Measurements from ENCODE around the gene LRP1B. TPM values are rescaled to one million over a fixed set of nuclear protein-coding genes. Genes with fewer than 3 reads are reported as not detected.

Gene LRP1B
- polyA plus RNA-seq, 1 of the 3 experiments (the other 2 are of a cell fraction): 0.28 TPM

DNA sequence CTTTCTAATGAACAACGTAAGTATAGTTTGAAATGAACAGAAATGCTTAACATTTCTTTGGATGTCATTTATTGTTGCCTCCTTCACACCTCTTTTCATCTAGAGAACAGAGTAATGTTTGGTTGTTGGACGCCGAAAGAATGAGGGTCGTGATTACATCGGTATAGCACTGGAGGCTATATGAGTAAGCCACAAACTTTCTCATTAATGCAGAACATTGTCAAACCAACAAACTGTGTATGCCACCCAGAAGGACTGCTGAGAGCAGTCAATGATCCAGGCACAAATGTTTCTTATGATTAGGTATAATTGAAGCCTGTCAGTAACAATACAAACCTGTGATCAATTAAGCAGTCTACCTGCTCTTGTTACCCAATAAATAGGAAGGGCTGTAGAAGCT is 1855.9 kb downstream of the LRP1B start:
- WGBS (ENCODE audit: low lambda C conversion rate): 79% methylated on average over 5 of the region's 5 CpGs
- no peak overlapping the region for H3K4me2 ChIP-seq
- no peaks in the 10 kb centered on the region for H3K79me2 ChIP-seq (ENCODE audit: insufficient read depth)
- no peaks in the 10 kb centered on the region for H3K36me3 ChIP-seq (replicated peaks in 1 of 2; ENCODE audit: control insufficient read depth in 1 of 2, insufficient read depth in 2 of 2, low read length in 1 of 2)
- H3K4me1 ChIP-seq (ENCODE audit: control insufficient read depth in 1 of 2, insufficient read depth in 2 of 2, low read depth in 1 of 2, low read length in 1 of 2): peaks cover 0 to 2% of the 10 kb centered on the region in 2 experiments; a peak in 2 of 4 replicates
- no peak for TF ChIP-seq SIN3A (IDR thresholded peaks at IDR 0.05; ENCODE audit: borderline replicate concordance, low read depth, low read length)
- TF ChIP-seq FOXJ3 (CRISPR knock-in tag; IDR thresholded peaks at IDR 0.05): no peak
- no peak for TF ChIP-seq CHD2 (IDR thresholded peaks at IDR 0.05; ENCODE audit: low read length, partially characterized antibody)
- TF ChIP-seq MEF2A (IDR thresholded peaks at IDR 0.05; ENCODE audit: borderline replicate concordance, low read depth): no peak
- TF ChIP-seq RFX5 (IDR thresholded peaks at IDR 0.05; ENCODE audit: low read length): no peak
- TF ChIP-seq TCF12 (IDR thresholded peaks at IDR 0.05): no peak
- TF ChIP-seq, protein P1, sequence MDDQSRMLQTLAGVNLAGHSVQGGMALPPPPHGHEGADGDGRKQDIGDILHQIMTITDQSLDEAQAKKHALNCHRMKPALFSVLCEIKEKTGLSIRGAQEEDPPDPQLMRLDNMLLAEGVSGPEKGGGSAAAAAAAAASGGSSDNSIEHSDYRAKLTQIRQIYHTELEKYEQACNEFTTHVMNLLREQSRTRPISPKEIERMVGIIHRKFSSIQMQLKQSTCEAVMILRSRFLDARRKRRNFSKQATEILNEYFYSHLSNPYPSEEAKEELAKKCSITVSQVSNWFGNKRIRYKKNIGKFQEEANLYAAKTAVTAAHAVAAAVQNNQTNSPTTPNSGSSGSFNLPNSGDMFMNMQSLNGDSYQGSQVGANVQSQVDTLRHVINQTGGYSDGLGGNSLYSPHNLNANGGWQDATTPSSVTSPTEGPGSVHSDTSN (IDR thresholded peaks at IDR 0.05): no peak
- TF ChIP-seq ELF1 (IDR thresholded peaks at IDR 0.05): no peak
- TF ChIP-seq FOSL2 (IDR thresholded peaks at IDR 0.05; ENCODE audit: borderline replicate concordance, low read depth): no peak
- no peak for TF ChIP-seq GABPA (IDR thresholded peaks at IDR 0.05; ENCODE audit: low read depth)
- TF ChIP-seq, protein P2, sequence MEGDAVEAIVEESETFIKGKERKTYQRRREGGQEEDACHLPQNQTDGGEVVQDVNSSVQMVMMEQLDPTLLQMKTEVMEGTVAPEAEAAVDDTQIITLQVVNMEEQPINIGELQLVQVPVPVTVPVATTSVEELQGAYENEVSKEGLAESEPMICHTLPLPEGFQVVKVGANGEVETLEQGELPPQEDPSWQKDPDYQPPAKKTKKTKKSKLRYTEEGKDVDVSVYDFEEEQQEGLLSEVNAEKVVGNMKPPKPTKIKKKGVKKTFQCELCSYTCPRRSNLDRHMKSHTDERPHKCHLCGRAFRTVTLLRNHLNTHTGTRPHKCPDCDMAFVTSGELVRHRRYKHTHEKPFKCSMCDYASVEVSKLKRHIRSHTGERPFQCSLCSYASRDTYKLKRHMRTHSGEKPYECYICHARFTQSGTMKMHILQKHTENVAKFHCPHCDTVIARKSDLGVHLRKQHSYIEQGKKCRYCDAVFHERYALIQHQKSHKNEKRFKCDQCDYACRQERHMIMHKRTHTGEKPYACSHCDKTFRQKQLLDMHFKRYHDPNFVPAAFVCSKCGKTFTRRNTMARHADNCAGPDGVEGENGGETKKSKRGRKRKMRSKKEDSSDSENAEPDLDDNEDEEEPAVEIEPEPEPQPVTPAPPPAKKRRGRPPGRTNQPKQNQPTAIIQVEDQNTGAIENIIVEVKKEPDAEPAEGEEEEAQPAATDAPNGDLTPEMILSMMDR (IDR thresholded peaks at IDR 0.05): no peak
- TF ChIP-seq TAF1 (IDR thresholded peaks at IDR 0.05; ENCODE audit: borderline replicate concordance, low read depth, low read length): no peak
- TF ChIP-seq NRF1 (IDR thresholded peaks at IDR 0.05; ENCODE audit: low read depth, low read length): no peak
- no peak for TF ChIP-seq NFIC (IDR thresholded peaks at IDR 0.05; ENCODE audit: borderline replicate concordance)
- no peak for TF ChIP-seq YY1 (IDR thresholded peaks at IDR 0.05; ENCODE audit: low read depth)
- TF ChIP-seq ZBTB33 (IDR thresholded peaks at IDR 0.05; ENCODE audit: borderline replicate concordance, low read depth): no peak
- TF ChIP-seq MXI1 (IDR thresholded peaks at IDR 0.05; ENCODE audit: low read depth, low read length): no peak
- CTCF ChIA-PET: no interaction called here
- H2AFZ ChIP-seq (ENCODE audit: low read depth): no peak overlapping the region
- POLR2A ChIA-PET: no interaction called here
- H3K9me2 ChIP-seq: no peaks in the 10 kb centered on the region
- no peak overlapping the region for H3K9ac ChIP-seq
- no peaks in the 10 kb centered on the region for H3K9me3 ChIP-seq
- no peak overlapping the region for H3K4me3 ChIP-seq (ENCODE audit: low read depth in 2 of 2, low read length in 1 of 2)
- no peaks in the 10 kb centered on the region for H4K20me1 ChIP-seq (ENCODE audit: insufficient read depth)
- DNase-seq: no peak
- H3F3A ChIP-seq (replicated peaks; ENCODE audit: insufficient read depth): no peaks in the 10 kb centered on the region
- no peaks in the 10 kb centered on the region for H3K27me3 ChIP-seq (ENCODE audit: insufficient read depth)
- no peak overlapping the region for H3K27ac ChIP-seq (ENCODE audit: low read depth in 2 of 2, low read length in 1 of 2)
